Measurements from ENCODE around the gene CEP112. TPM values are rescaled to one million over a fixed set of nuclear protein-coding genes. Genes with fewer than 3 reads are reported as not detected.

Gene CEP112
- total and polyA plus RNA-seq, 4 donors, result 1.1 to 4.9 (median 1.4) TPM

DNA sequence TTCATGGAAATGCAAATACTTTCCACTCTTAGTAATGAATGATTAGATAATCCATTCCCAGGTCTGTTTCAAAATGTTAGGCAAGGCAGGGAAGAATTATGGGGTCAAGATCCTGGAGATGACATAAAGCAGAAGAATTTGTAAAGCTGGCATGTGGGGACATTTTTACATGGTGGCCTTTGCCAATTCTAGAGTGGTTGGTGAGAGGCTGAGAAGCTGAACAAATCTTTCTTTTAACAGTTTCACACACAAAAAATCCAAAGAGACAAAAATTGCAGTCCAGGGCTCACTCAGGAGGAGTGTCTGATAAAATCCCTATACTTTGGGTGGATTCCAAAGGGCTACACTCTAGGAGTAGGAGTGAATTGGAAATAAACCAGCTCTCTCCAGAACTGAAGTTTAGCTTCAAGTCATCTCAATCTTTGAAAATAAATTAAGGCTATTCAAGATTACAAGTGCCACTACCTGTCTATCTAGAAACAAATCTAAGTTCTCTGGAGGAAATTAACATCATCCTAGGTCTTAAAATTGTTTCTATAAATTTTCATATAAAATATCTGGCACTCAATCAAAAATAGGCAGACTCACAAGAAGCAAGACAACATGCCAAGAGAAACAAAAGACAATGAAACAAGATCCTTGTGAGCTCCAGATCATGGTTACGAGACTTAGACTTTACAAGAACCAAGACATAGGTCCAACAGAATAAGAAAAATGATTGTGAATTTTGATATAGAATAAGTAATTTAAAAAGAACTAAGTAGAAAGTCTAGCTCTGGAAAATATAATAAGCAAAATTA lies 517.5 kb downstream of the CEP112 start:
- H3K4me1 ChIP-seq (ENCODE audit: control insufficient read depth in 4 of 4, insufficient read depth in 4 of 4, low read length in 3 of 4), result no peaks in the 10 kb centered on the region
- 91% methylated on average over 1 of the region's 1 CpG for WGBS
- no peak overlapping the region for H3K4me3 ChIP-seq (ENCODE audit: low read depth in 1 of 3, low read length in 3 of 3)
- TF ChIP-seq NR2F2 (IDR thresholded peaks at IDR 0.05) (no peak), RAD21 (IDR thresholded peaks at IDR 0.05) (no peak), EGR1 (IDR thresholded peaks at IDR 0.05; ENCODE audit: low read depth in 2 of 2) (no peak), FOXA2 (IDR thresholded peaks at IDR 0.05) (no peak), FOXA1 (IDR thresholded peaks at IDR 0.05) (no peak), TAF1 (conservative IDR thresholded peaks at IDR 0.05) (no peak), GABPA (IDR thresholded peaks at IDR 0.05 in 1 of 2, conservative IDR thresholded peaks at IDR 0.05 in 1 of 2) (no peak), JUND (IDR thresholded peaks at IDR 0.05) (no peak), SP1 (IDR thresholded peaks at IDR 0.05) (no peak)
- TF ChIP-seq, protein P1, sequence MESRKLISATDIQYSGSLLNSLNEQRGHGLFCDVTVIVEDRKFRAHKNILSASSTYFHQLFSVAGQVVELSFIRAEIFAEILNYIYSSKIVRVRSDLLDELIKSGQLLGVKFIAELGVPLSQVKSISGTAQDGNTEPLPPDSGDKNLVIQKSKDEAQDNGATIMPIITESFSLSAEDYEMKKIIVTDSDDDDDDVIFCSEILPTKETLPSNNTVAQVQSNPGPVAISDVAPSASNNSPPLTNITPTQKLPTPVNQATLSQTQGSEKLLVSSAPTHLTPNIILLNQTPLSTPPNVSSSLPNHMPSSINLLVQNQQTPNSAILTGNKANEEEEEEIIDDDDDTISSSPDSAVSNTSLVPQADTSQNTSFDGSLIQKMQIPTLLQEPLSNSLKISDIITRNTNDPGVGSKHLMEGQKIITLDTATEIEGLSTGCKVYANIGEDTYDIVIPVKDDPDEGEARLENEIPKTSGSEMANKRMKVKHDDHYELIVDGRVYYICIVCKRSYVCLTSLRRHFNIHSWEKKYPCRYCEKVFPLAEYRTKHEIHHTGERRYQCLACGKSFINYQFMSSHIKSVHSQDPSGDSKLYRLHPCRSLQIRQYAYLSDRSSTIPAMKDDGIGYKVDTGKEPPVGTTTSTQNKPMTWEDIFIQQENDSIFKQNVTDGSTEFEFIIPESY (IDR thresholded peaks at IDR 0.05), result no peak
- TF ChIP-seq, protein P2, sequence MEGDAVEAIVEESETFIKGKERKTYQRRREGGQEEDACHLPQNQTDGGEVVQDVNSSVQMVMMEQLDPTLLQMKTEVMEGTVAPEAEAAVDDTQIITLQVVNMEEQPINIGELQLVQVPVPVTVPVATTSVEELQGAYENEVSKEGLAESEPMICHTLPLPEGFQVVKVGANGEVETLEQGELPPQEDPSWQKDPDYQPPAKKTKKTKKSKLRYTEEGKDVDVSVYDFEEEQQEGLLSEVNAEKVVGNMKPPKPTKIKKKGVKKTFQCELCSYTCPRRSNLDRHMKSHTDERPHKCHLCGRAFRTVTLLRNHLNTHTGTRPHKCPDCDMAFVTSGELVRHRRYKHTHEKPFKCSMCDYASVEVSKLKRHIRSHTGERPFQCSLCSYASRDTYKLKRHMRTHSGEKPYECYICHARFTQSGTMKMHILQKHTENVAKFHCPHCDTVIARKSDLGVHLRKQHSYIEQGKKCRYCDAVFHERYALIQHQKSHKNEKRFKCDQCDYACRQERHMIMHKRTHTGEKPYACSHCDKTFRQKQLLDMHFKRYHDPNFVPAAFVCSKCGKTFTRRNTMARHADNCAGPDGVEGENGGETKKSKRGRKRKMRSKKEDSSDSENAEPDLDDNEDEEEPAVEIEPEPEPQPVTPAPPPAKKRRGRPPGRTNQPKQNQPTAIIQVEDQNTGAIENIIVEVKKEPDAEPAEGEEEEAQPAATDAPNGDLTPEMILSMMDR (IDR thresholded peaks at IDR 0.05; ENCODE audit: low read depth, low read length, missing input control), result no peak
- TF ChIP-seq, protein P3, sequence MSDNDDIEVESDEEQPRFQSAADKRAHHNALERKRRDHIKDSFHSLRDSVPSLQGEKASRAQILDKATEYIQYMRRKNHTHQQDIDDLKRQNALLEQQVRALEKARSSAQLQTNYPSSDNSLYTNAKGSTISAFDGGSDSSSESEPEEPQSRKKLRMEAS (IDR thresholded peaks at IDR 0.05), result no peak
- TF ChIP-seq, protein P4, sequence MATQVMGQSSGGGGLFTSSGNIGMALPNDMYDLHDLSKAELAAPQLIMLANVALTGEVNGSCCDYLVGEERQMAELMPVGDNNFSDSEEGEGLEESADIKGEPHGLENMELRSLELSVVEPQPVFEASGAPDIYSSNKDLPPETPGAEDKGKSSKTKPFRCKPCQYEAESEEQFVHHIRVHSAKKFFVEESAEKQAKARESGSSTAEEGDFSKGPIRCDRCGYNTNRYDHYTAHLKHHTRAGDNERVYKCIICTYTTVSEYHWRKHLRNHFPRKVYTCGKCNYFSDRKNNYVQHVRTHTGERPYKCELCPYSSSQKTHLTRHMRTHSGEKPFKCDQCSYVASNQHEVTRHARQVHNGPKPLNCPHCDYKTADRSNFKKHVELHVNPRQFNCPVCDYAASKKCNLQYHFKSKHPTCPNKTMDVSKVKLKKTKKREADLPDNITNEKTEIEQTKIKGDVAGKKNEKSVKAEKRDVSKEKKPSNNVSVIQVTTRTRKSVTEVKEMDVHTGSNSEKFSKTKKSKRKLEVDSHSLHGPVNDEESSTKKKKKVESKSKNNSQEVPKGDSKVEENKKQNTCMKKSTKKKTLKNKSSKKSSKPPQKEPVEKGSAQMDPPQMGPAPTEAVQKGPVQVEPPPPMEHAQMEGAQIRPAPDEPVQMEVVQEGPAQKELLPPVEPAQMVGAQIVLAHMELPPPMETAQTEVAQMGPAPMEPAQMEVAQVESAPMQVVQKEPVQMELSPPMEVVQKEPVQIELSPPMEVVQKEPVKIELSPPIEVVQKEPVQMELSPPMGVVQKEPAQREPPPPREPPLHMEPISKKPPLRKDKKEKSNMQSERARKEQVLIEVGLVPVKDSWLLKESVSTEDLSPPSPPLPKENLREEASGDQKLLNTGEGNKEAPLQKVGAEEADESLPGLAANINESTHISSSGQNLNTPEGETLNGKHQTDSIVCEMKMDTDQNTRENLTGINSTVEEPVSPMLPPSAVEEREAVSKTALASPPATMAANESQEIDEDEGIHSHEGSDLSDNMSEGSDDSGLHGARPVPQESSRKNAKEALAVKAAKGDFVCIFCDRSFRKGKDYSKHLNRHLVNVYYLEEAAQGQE (IDR thresholded peaks at IDR 0.05), result no peak
- H3K27me3 ChIP-seq (ENCODE audit: control insufficient read depth in 4 of 4, insufficient read depth in 4 of 4, low read length in 3 of 4), result no peaks in the 10 kb centered on the region
- no peak overlapping the region for H3K9ac ChIP-seq (ENCODE audit: low read depth in 1 of 2, low read length in 2 of 2)
- DNase-seq (ENCODE audit: low spot score), result no peak
- H3K27ac ChIP-seq (ENCODE audit: low read depth in 1 of 2, low read length in 2 of 2), result no peak overlapping the region
- no peaks in the 10 kb centered on the region for H3K36me3 ChIP-seq (ENCODE audit: control insufficient read depth in 4 of 4, insufficient read depth in 3 of 4, low read depth in 1 of 4, low read length in 3 of 4)
- no peaks in the 10 kb centered on the region for H3K9me3 ChIP-seq (ENCODE audit: control insufficient read depth in 4 of 4, low read length in 3 of 4)

DNA sequence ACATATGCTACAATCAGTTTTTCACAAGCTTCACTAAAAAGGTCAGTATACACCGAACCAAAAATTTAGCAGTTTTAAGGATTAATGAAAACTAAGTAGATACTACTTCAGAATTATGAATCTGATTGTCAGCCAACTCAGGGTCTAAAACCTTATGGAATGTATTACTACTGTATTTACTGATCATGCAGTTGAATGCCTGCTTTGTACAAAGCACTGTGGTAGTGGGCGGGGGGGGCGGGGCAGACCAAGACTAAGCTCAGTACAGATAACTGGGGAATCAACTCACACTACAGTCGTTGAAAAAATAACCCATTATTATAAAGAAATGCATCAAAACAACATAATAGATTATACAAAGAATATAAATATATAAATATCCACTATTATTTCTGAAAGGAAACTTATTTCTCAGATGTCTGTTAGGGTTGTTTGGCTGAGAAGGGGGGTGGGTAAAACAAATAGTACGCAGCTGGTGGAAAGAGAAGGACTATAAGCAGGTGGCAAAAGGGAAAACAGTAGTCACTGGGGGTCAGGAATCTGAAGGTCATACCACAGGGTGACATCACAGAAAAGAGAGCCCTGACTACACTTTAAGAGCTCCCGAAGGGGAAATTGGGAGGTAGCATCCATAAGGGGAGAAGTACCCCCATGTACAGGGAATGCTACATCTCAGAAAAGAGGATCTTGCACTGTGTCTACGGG lies 521.1 kb downstream of the CEP112 start:
- TF ChIP-seq, protein P2 (IDR thresholded peaks at IDR 0.05; ENCODE audit: low read depth, low read length, missing input control), result no peak
- no peak for TF ChIP-seq FOXA2 (IDR thresholded peaks at IDR 0.05)
- TF ChIP-seq HNF4G (IDR thresholded peaks at IDR 0.05), result no peak
- no peak for TF ChIP-seq HNF4A (conservative IDR thresholded peaks at IDR 0.05)
- no peak for TF ChIP-seq SP1 (IDR thresholded peaks at IDR 0.05)
- Histone ChIP-seq H3K9ac (ENCODE audit: low read depth in 1 of 2, low read length in 2 of 2) (no peak overlapping the region), H3K27ac (ENCODE audit: low read depth in 1 of 2, low read length in 2 of 2) (no peak overlapping the region), H3K4me3 (ENCODE audit: low read depth in 1 of 3, low read length in 3 of 3) (no peak overlapping the region), H3K36me3 (ENCODE audit: control insufficient read depth in 4 of 4, insufficient read depth in 3 of 4, low read depth in 1 of 4, low read length in 3 of 4) (no peaks in the 10 kb centered on the region), H3K27me3 (ENCODE audit: control insufficient read depth in 4 of 4, insufficient read depth in 4 of 4, low read length in 3 of 4) (no peaks in the 10 kb centered on the region), H3K4me1 (ENCODE audit: control insufficient read depth in 4 of 4, insufficient read depth in 4 of 4, low read length in 3 of 4) (no peaks in the 10 kb centered on the region), H3K9me3 (ENCODE audit: control insufficient read depth in 4 of 4, low read length in 3 of 4) (no peaks in the 10 kb centered on the region)
- 86% methylated on average over 7 of the region's 7 CpGs for WGBS
- DNase-seq (ENCODE audit: low spot score), result no peak

Data from liver (tissue), 9 donors.